DOHH2 (cell line): Measurements from ENCODE around the gene GOLPH3L.

ENCODE experiments used
- H3F3A ChIP-seq: fragments of 200-600 bp; sonication (generic), shearing (Covaris generic); 2 replicates; pipeline ENCODE4 v1.6.0; 2016; ENCODE audit warnings: antibody characterized with exemption, mild to moderate bottlenecking; ENCODE audit not compliant: control insufficient read depth, insufficient read depth
- H3K27ac ChIP-seq: fragments of 200-600 bp; sonication (generic); 2 replicates; pipeline ENCODE4 v1.5.1; 2014; ENCODE audit warnings: low read depth, mild to moderate bottlenecking, low read length, moderate library complexity
- H3K27me3 ChIP-seq: fragments of 200-600 bp; sonication (generic); 2 replicates; pipeline ENCODE4 v1.6.1; 2014; ENCODE audit warnings: mild to moderate bottlenecking, low read length, mixed read lengths; ENCODE audit not compliant: control insufficient read depth
- H3K36me3 ChIP-seq: fragments of 200-600 bp; sonication (generic); 2 replicates; pipeline ENCODE4 v1.6.1; 2014; ENCODE audit warnings: mild to moderate bottlenecking, low read length, moderate library complexity, mixed read lengths; ENCODE audit not compliant: control insufficient read depth
- H3K4me1 ChIP-seq: fragments of 200-600 bp; sonication (generic); 2 replicates; pipeline ENCODE4 v1.6.1; 2014; ENCODE audit warnings: mild to moderate bottlenecking, low read length, mixed read lengths; ENCODE audit not compliant: control insufficient read depth
- H3K4me2 ChIP-seq: fragments of 200-600 bp; sonication (generic); 2 replicates; pipeline ENCODE4 v1.6.0; 2014; ENCODE audit warnings: mild to moderate bottlenecking, low read length, moderate library complexity
- H3K4me3 ChIP-seq: fragments of 200-600 bp; sonication (generic); 2 replicates; pipeline ENCODE4 v1.5.1; 2014; ENCODE audit warnings: mild to moderate bottlenecking, low read length, mixed read lengths
- H3K79me2 ChIP-seq: fragments of 200-600 bp; sonication (generic); 2 replicates; pipeline ENCODE4 v1.6.1; 2014; ENCODE audit warnings: mild to moderate bottlenecking, low read length, mixed read lengths; ENCODE audit not compliant: control insufficient read depth
- H3K9me2 ChIP-seq: fragments of 200-600 bp; sonication (generic); replicated peaks from 2 replicates; pipeline ENCODE4 v1.6.1; 2014; ENCODE audit warnings: mild to moderate bottlenecking, low read length, mixed read lengths; ENCODE audit not compliant: control insufficient read depth
- H3K9me3 ChIP-seq: fragments of 200-600 bp; sonication (generic); 2 replicates; pipeline ENCODE4 v1.6.1; 2014; ENCODE audit warnings: antibody characterized with exemption, low read length, mixed read lengths; ENCODE audit not compliant: control insufficient read depth, insufficient read depth
- H4K20me1 ChIP-seq: fragments of 200-600 bp; sonication (generic); 2 replicates; pipeline ENCODE4 v1.6.0; 2014; ENCODE audit warnings: low read depth, mild to moderate bottlenecking, antibody characterized with exemption, low read length, moderate library complexity; ENCODE audit not compliant: control insufficient read depth, insufficient read depth
- CTCF ChIP-seq: fragments of 200-600 bp; sonication (generic); IDR thresholded peaks from one replicate; pipeline ENCODE4 v1.5.1; 2014; ENCODE audit warnings: antibody characterized with exemption, mild to moderate bottlenecking, low read depth, low read length; ENCODE audit not compliant: poor library complexity, severe bottlenecking
- EZH2phosphoT487 ChIP-seq: fragments of 200-600 bp; sonication (generic); IDR thresholded peaks from 2 replicates; pipeline ENCODE4 v1.6.1; 2017; ENCODE audit warnings: borderline replicate concordance, mild to moderate bottlenecking, antibody characterized with exemption, low read length, moderate library complexity, mixed read lengths

Gene GOLPH3L

GRCh38 chr1:150696590-150696989 is 364 bp downstream of the GOLPH3L start:
- Histone ChIP-seq H3K4me3 (peak overlapping the region; percentile 84), H3K36me3 (peaks cover 30% of the 10 kb centered on the region), H3K9me2 (no peaks in the 10 kb centered on the region), H3F3A (peaks cover 5% of the 10 kb centered on the region; the same call in 1 of the 2 replicates), H3K9me3 (no peaks in the 10 kb centered on the region), H4K20me1 (no peaks in the 10 kb centered on the region), H3K79me2 (peaks cover 19% of the 10 kb centered on the region), H3K4me2 (peak overlapping the region; percentile 82), H3K4me1 (peaks cover 17% of the 10 kb centered on the region), H3K27me3 (no peaks in the 10 kb centered on the region), H3K27ac (no peak overlapping the region)
- TF ChIP-seq EZH2phosphoT487 (no peak), CTCF (no peak)

GRCh38 chr1:150696162-150696561 is 792 bp downstream of the GOLPH3L start:
- H3K4me1 ChIP-seq, result peaks cover 17% of the 10 kb centered on the region
- no peaks in the 10 kb centered on the region for H3K27me3 ChIP-seq
- peaks cover 5% of the 10 kb centered on the region; the same call in 1 of the 2 replicates for H3F3A ChIP-seq
- no peak overlapping the region for H3K27ac ChIP-seq
- H3K36me3 ChIP-seq, result peaks cover 34% of the 10 kb centered on the region
- TF ChIP-seq EZH2phosphoT487 (no peak), CTCF (no peak)
- H3K9me2 ChIP-seq, result no peaks in the 10 kb centered on the region
- peaks cover 19% of the 10 kb centered on the region for H3K79me2 ChIP-seq
- no peaks in the 10 kb centered on the region for H4K20me1 ChIP-seq
- H3K9me3 ChIP-seq, result no peaks in the 10 kb centered on the region
- peak overlapping the region; percentile 82 for H3K4me2 ChIP-seq
- peak overlapping the region; percentile 84 for H3K4me3 ChIP-seq

- H3K4me1 ChIP-seq, result peaks cover 17% of the 10 kb centered on the region
- TF ChIP-seq CTCF (no peak), EZH2phosphoT487 (no peak)
- H3K4me3 ChIP-seq, result no peak overlapping the region
- peaks cover 5% of the 10 kb centered on the region; the same call in 1 of the 2 replicates for H3F3A ChIP-seq
- no peak overlapping the region for H3K27ac ChIP-seq
- peaks cover 19% of the 10 kb centered on the region for H3K79me2 ChIP-seq
- H3K4me2 ChIP-seq, result peak overlapping the region; percentile 82
- H4K20me1 ChIP-seq, result no peaks in the 10 kb centered on the region
- H3K9me2 ChIP-seq, result no peaks in the 10 kb centered on the region
- H3K9me3 ChIP-seq, result no peaks in the 10 kb centered on the region
- peaks cover 38% of the 10 kb centered on the region for H3K36me3 ChIP-seq
- no peaks in the 10 kb centered on the region for H3K27me3 ChIP-seq
Observed at GRCh38 chr1:150695561-150695960, 1.4 kb downstream of the GOLPH3L start.

- Histone ChIP-seq H3K27me3 (no peaks in the 10 kb centered on the region), H3K36me3 (peaks cover 58% of the 10 kb centered on the region), H3K9me2 (no peaks in the 10 kb centered on the region), H3K4me3 (no peak overlapping the region), H4K20me1 (no peaks in the 10 kb centered on the region), H3K27ac (no peak overlapping the region), H3K4me2 (no peak overlapping the region), H3K79me2 (peaks cover 19% of the 10 kb centered on the region), H3K4me1 (peaks cover 10% of the 10 kb centered on the region), H3K9me3 (no peaks in the 10 kb centered on the region), H3F3A (no peaks in the 10 kb centered on the region)
- TF ChIP-seq CTCF, result no peak
- no peak for TF ChIP-seq EZH2phosphoT487
Observed at GRCh38 chr1:150692720-150693119, 4.2 kb downstream of the GOLPH3L start.
